Pancreas (tissue), 10 donors: ENCODE measurements around the gene PSMA3. TPM values are rescaled to one million over a fixed set of nuclear protein-coding genes. Genes with fewer than 3 reads are reported as not detected.

ENCODE experiments used
- ATAC-seq, 4 donors: fragments of 200-7000 bp; cut with Tn5 transposase; one replicate each; pipeline versions ENCODE4 v1.8.0 to v1.9.1; 2020; ENCODE audit warnings: mild to moderate bottlenecking in 4 of 4, moderate library complexity in 4 of 4
- DNase-seq, 6 donors: peaks; one replicate each; pipeline ENCODE4 v3.0.0-alpha.2; 2020
- FAIRE-seq: peaks from 2 replicates; lab custom pipeline; 2012; peaks lifted over from hg19 to GRCh38; lab: Jason Lieb, UNC
- H3K27ac ChIP-seq, 4 donors: fragments of 200-600 bp; sonication (generic); 1 replicate in 3 of 4; 2 replicates in 1 of 4; pipeline versions ENCODE4 v1.5.0 to v1.8.0; 2020
- H3K27me3 ChIP-seq, 4 donors: fragments of 200-600 bp; one replicate each; pipeline ENCODE4 v1.8.0; 2021
- H3K36me3 ChIP-seq, 3 donors: fragments of 200-600 bp; sonication (generic) in 1 of 3; one replicate each; pipeline versions ENCODE4 v1.5.0 to v1.8.0; 2020 to 2021
- H3K4me1 ChIP-seq, 3 donors: fragments of 200-600 bp; one replicate each; pipeline ENCODE4 v1.8.0; 2021
- H3K4me3 ChIP-seq, 4 donors: fragments of 200-600 bp; sonication (generic) in 2 of 4; one replicate each; pipeline versions ENCODE4 v1.5.0 to v1.8.0; 2020 to 2021
- H3K9me3 ChIP-seq, 4 donors: fragments of 200-600 bp; one replicate each; pipeline ENCODE4 v1.8.0; 2021
- whole genome bisulfite sequencing, 2 donors: extraction: QIAGEN DNeasy Blood & Tissue Kit; methylation state at CpG; one replicate each; pipeline ENCODE4 v1.1.7; 2013; 5-methylcytosine and 5-hydroxymethylcytosine counted together
- intact Hi-C, 3 donors: fragments of 100-400 bp; cut with DNase I; formaldehyde crosslinking; loops; one replicate each; pipeline versions ENCODE4 v1.11.1 to v1.14.2; 2022
- polyA plus RNA-seq, 2 donors: library from polyadenylated mRNA; stranded (reverse); fragments of 200-250 nt; gene quantifications; one replicate each; pipeline ENCODE4 v1.2.3, GENCODE V29; 2013
- total RNA-seq, 6 donors: library from RNA; stranded (reverse); fragmentation: NEBNext Ultra II Directional in 4 of 6; extraction: Animal tissue kit (Norgen Biotek cat#: 25700) in 4 of 6; gene quantifications; one replicate each; pipeline versions ENCODE4 v1.2.1 to v1.2.4, GENCODE V29; 2021 to 2023
- TF ChIP-seq, protein P1 (sequence below), 4 donors: fragments of 200-600 bp; sonication (generic) in 3 of 4; IDR thresholded peaks; one replicate each; pipeline versions ENCODE4 v1.5.0 to v1.8.0; 2021; ENCODE audit warnings: antibody characterized with exemption in 4 of 4
- donor health status: healthy with polysubstance abuse.
- donor health status: DM: no; HTN: no; CAD: no; lungs with moderate emphysema.
- donor health status: DM: no; HTN: no; CAD: no.
- donor health status: control.
- donor health status: control.
- donor health status: Bipolar disorder and iron deficiency.
- donor health status: DM: yes; HTN: yes; CAD: no.
- donor health status: DM: no; HTN: no; CAD: no.
- donor health status: DM: no; HTN: no; CAD: no.
- donor health status: DM: yes; HTN: yes; CAD: no.

Gene PSMA3
- total and polyA plus RNA-seq, 8 donors = 40.0 to 74.7 (median 62.6) TPM

DNA sequence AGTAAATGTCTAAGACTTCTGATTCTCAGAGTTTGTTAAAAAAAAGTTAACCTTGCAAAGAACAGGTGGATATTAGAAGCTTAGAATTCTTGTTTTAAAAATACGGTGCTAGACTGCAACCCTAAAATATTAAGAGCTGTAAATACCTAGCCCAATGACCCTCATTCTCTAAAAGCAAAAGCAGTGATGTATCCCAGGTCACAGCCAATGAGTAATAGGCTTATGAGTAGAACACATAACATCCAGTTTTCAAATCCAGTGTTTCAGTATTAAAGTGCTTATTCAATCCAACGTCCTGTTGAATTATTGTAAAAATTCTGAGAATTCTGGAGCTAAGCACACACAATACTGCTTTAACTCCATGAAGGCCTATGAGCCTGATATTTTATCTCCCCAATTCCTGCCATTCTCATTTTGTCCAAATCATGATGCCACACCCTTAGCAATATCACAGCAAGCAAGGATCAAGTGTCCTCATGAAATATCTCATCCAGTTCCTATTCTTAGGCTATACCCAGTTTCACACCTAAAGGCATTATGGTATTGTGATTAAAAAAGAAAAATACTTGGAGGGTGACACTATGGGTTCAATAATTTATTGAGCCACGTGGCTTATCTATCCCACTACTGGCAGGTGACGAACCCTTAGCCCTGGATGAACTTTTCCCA lies 38.4 kb downstream of the PSMA3 start:
- intact Hi-C loops = no loop called here
- no peaks in the 10 kb centered on the region for H3K27me3 ChIP-seq
- WGBS, 2 donors = 45 to 50% methylated on average over 4 of the region's 4 CpGs

DNA sequence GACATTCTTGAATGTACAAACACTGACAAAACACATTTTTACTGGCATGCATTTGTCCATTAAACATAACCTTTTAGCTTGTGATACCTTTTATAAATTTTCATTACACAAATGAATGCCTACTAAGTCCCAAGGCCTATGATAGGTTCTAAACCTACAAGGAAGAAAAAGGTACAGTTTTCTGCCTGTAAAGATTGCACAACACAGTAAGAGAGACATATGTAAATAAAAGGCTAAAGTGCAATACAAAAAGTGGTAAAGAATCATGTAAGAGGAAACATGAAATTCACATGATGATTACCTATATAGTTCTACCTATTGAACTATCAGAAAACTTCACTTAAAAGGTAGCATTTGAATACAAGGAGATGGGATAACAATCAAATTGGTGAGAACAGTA lies 39.1 kb downstream of the PSMA3 start:
- ATAC-seq = peak in 3 of 4 donors; percentile 34 to 50 (median 50)
- Histone ChIP-seq H3K36me3 (peaks cover 0 to 9% (median 0%) of the 10 kb centered on the region in 3 donors), H3K4me1 (peaks cover 0 to 57% (median 34%) of the 10 kb centered on the region in 3 donors), H3K9me3 (no peaks in the 10 kb centered on the region), H3K27ac (peak overlapping the region in 2 of 4 donors; percentile 9 to 77), H3K27me3 (no peaks in the 10 kb centered on the region), H3K4me3 (no peak overlapping the region)
- intact Hi-C loops = no loop called here
- no peak for DNase-seq
- TF ChIP-seq, protein P1, sequence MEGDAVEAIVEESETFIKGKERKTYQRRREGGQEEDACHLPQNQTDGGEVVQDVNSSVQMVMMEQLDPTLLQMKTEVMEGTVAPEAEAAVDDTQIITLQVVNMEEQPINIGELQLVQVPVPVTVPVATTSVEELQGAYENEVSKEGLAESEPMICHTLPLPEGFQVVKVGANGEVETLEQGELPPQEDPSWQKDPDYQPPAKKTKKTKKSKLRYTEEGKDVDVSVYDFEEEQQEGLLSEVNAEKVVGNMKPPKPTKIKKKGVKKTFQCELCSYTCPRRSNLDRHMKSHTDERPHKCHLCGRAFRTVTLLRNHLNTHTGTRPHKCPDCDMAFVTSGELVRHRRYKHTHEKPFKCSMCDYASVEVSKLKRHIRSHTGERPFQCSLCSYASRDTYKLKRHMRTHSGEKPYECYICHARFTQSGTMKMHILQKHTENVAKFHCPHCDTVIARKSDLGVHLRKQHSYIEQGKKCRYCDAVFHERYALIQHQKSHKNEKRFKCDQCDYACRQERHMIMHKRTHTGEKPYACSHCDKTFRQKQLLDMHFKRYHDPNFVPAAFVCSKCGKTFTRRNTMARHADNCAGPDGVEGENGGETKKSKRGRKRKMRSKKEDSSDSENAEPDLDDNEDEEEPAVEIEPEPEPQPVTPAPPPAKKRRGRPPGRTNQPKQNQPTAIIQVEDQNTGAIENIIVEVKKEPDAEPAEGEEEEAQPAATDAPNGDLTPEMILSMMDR (IDR thresholded peaks at IDR 0.05) = no peak
- FAIRE-seq = no peak

More for the DNA sequence above, 38.4 kb downstream of the PSMA3 start:
- DNase-seq = no peak
- Histone ChIP-seq H3K27ac (peak overlapping the region in 2 of 4 donors; percentile 11 to 77), H3K4me1 (peaks cover 0 to 53% (median 34%) of the 10 kb centered on the region in 3 donors), H3K36me3 (peaks cover 0 to 5% (median 0%) of the 10 kb centered on the region in 3 donors), H3K4me3 (no peak overlapping the region), H3K9me3 (no peaks in the 10 kb centered on the region)
- no peak for ATAC-seq
- FAIRE-seq = no peak
- TF ChIP-seq, protein P1 (IDR thresholded peaks at IDR 0.05) = no peak

DNA sequence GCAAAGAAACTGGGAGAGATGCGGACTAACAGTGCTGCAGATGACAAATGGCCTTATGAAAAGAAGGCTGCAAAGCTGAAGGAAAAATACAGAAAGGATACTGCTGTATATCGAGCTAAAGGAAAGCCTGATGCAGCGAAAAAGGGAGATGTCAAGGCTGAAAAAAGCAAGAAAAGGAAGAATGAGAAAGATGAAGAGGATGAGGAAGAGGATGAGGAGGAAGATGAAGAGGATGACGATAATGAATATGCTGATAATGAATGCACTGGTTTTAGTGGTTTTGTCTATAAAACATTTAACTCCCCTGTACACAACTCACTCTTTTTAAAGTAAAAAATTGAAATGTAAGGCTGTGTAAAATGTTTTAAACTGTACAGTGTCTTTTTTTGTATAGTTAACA lies 40.5 kb downstream of the PSMA3 start:
- DNase-seq = no peak
- no peak overlapping the region for H3K4me3 ChIP-seq
- no peaks in the 10 kb centered on the region for H3K9me3 ChIP-seq
- peaks cover 0 to 15% (median 0%) of the 10 kb centered on the region in 3 donors for H3K36me3 ChIP-seq
- 95 to 97% methylated on average over 4 of the region's 4 CpGs for WGBS, 2 donors
- peaks cover 0 to 57% (median 34%) of the 10 kb centered on the region in 3 donors for H3K4me1 ChIP-seq
- H3K27me3 ChIP-seq = no peaks in the 10 kb centered on the region
- ATAC-seq = no peak
- no peak overlapping the region for H3K27ac ChIP-seq
- FAIRE-seq = no peak
- intact Hi-C loops = no loop called here
- TF ChIP-seq, protein P1 (IDR thresholded peaks at IDR 0.05) = no peak

DNA sequence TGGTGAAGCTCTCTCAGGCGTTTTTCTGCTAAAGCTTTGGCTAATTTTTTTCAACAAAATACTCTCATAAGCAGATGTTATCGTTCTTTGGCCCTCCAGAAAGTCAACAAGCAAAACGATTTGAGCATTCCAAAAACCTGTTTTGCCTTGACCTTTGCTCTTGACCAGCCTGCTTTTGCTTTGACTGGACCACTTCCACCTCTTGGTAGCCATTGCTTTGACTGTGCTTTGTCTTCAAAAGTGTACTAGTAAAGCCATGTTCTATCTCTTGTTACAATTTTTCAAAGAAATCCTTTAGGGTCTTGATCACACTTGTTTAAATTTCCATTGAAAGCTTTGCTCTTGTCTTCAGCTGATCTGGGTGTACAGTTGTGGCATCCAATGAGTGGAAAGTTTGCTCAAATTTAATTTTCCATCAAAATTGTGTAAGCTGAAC lies 43.0 kb downstream of the PSMA3 start:
- FAIRE-seq = no peak
- Histone ChIP-seq H3K4me1 (peaks cover 0 to 35% (median 13%) of the 10 kb centered on the region in 3 donors), H3K27ac (no peak overlapping the region), H3K27me3 (no peaks in the 10 kb centered on the region), H3K36me3 (peaks cover 0 to 29% (median 4%) of the 10 kb centered on the region in 3 donors), H3K9me3 (no peaks in the 10 kb centered on the region), H3K4me3 (no peak overlapping the region)
- intact Hi-C loops = no loop called here
- DNase-seq = peak in 1 of 6 donors; percentile 21
- TF ChIP-seq, protein P1 (IDR thresholded peaks at IDR 0.05) = no peak
- ATAC-seq = peak; percentile 40 to 78 (median 52)
- WGBS, 2 donors = 5 to 10% methylated on average over 3 of the region's 3 CpGs
